SU-DHL-6 (cell line): Measurements from ENCODE around the gene FOXP2.

ENCODE experiments used
- EZH2phosphoT487 ChIP-seq: fragments of 200-600 bp; sonication (generic), shearing (Covaris generic); conservative IDR thresholded peaks from 2 replicates; pipeline ENCODE4 v1.6.1; 2018; ENCODE audit warnings: mild to moderate bottlenecking, antibody characterized with exemption, low read length, moderate library complexity, mixed read lengths
- TF ChIP-seq, protein P1 (sequence below): fragments of 200-600 bp; sonication (generic); IDR thresholded peaks from one replicate; pipeline ENCODE4 v1.5.1; 2017; ENCODE audit warnings: antibody characterized with exemption, mild to moderate bottlenecking, low read length, moderate library complexity; ENCODE audit not compliant: insufficient read depth, poor library complexity, severe bottlenecking

DNA sequence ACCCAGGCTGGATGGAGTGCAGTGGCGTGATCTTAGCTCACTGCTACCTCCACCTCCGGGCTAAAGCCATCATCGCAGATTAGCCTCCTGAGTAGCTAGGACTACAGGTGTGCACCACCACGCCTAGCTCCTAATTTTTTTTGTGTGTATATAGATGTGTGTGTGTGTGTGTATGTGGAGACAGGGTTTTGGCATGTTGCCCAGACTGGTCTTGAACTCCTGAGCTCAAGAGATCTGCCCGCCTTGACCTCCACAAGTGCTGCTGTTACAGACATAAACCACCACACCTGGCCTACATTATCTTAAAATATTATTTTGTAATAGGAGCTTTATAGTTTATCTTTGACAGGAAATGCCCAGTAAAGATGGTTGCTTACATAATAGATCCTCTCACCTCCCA lies 25.0 kb downstream of the FOXP2 start:
- TF ChIP-seq, protein P1, sequence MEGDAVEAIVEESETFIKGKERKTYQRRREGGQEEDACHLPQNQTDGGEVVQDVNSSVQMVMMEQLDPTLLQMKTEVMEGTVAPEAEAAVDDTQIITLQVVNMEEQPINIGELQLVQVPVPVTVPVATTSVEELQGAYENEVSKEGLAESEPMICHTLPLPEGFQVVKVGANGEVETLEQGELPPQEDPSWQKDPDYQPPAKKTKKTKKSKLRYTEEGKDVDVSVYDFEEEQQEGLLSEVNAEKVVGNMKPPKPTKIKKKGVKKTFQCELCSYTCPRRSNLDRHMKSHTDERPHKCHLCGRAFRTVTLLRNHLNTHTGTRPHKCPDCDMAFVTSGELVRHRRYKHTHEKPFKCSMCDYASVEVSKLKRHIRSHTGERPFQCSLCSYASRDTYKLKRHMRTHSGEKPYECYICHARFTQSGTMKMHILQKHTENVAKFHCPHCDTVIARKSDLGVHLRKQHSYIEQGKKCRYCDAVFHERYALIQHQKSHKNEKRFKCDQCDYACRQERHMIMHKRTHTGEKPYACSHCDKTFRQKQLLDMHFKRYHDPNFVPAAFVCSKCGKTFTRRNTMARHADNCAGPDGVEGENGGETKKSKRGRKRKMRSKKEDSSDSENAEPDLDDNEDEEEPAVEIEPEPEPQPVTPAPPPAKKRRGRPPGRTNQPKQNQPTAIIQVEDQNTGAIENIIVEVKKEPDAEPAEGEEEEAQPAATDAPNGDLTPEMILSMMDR, result no peak
- no peak for TF ChIP-seq EZH2phosphoT487
